H1 (cell line): ENCODE data around the gene TMED4. TPM values are rescaled to one million over a fixed set of nuclear protein-coding genes. Genes with fewer than 3 reads are reported as not detected.

Experiments
- ASH2L ChIP-seq: fragments of 200-600, 300-600 bp; sonication (generic); IDR thresholded peaks from one replicate; pipeline ENCODE4 v1.7.1; 2017; ENCODE audit warnings: low read length
- BCL11A ChIP-seq, 2 experiments: IDR thresholded peaks; one replicate each; pipeline ENCODE4 v1.6.1; 2011; ENCODE audit warnings: low read depth in 2 of 2, low read length in 2 of 2, mild to moderate bottlenecking in 2 of 2
- CEBPB ChIP-seq: IDR thresholded peaks from 2 replicates; pipeline ENCODE4 v1.6.1; 2012; ENCODE audit warnings: low read depth, low read length
- CHD7 ChIP-seq: fragments of 300-600 bp; sonication (generic); IDR thresholded peaks from 2 replicates; pipeline ENCODE4 v1.7.1; 2012; ENCODE audit warnings: low read length, moderate library complexity, mild to moderate bottlenecking, inconsistent platforms; ENCODE audit not compliant: insufficient replicate concordance
- KDM4A ChIP-seq: IDR thresholded peaks from one replicate; pipeline ENCODE4 v1.7.1; 2012; ENCODE audit warnings: low read depth, mild to moderate bottlenecking, moderate library complexity, low read length, inconsistent platforms; ENCODE audit not compliant: severe bottlenecking
- KDM5A ChIP-seq: fragments of 200-600 bp; IDR thresholded peaks from 2 replicates; pipeline ENCODE4 v1.7.1; 2012; ENCODE audit warnings: mild to moderate bottlenecking, low read length, inconsistent platforms, mixed read lengths
- NRF1 ChIP-seq: IDR thresholded peaks from 2 replicates; pipeline ENCODE4 v1.6.1; 2011; ENCODE audit warnings: mild to moderate bottlenecking, low read depth, low read length, improper control_type of control experiment
- SRF ChIP-seq: IDR thresholded peaks from 2 replicates; pipeline ENCODE4 v1.6.1; 2011; ENCODE audit warnings: mild to moderate bottlenecking, low read depth, low read length, moderate library complexity
- polyA plus RNA-seq, 7 experiments: library from polyadenylated mRNA; depleted of rRNA in 3 of 7; stranded (reverse) in 5 of 7; unstranded in 2 of 7; fragments of >200 nt in 5 of 7; fragments of 200-250 nt in 2 of 7; gene quantifications; 1 replicate in 5 of 7; 2 replicates in 1 of 7; 4 replicates in 1 of 7; pipeline versions ENCODE4 v1.2.1 to v1.2.3, GENCODE V29; 2011 to 2013; ENCODE audit warnings: missing spikeins in 2 of 7, mixed read lengths in 2 of 7
- total RNA-seq: library from RNA; stranded (reverse); fragmentation: NEBNext Ultra II Directional; extraction: Animal tissue kit (Norgen Biotek cat#: 25700); gene quantifications from 2 replicates; pipeline ENCODE4 v1.2.1, GENCODE V29; 2021

Gene TMED4
- total and polyA plus RNA-seq, 2 of the 8 experiments (the other 6 are each of a cell fraction or from before 2014, with no cell fraction given) = 44.9 to 76.7 TPM

- TF ChIP-seq CHD7 = no peak
- no peak for TF ChIP-seq ASH2L
- TF ChIP-seq KDM5A = no peak
- TF ChIP-seq SRF = no peak
- TF ChIP-seq CEBPB = no peak
- TF ChIP-seq NRF1 = no peak
- TF ChIP-seq BCL11A (IDR thresholded peaks at IDR 0.05; ENCODE audit: low read depth in 2 of 2, low read length in 2 of 2) = no peak
- no peak for TF ChIP-seq KDM4A
Measured at GRCh38 chr7:44538798-44539668, 43.0 kb downstream of the TMED4 start (continued).
